HCT116 (cell line): Measurements from ENCODE around the gene PPT2.

Experiments used
- CEBPB ChIP-seq: IDR thresholded peaks from 2 replicates; pipeline ENCODE4 v1.6.1; 2012; ENCODE audit warnings: low read depth
- CTCF ChIP-seq, 3 experiments: fragments of 200-600 bp in 1 of 3; sonication (generic) in 1 of 3; IDR thresholded peaks in 2 of 3; conservative IDR thresholded peaks in 1 of 3; 2 replicates each; pipeline ENCODE4 v1.5.1; 2012 to 2017; ENCODE audit warnings: low read depth in 2 of 3, low read length in 2 of 3, antibody characterized with exemption in 1 of 3, borderline replicate concordance in 1 of 3, control low read depth in 1 of 3, mild to moderate bottlenecking in 1 of 3, mixed read lengths in 1 of 3, mixed run types in 1 of 3, moderate library complexity in 1 of 3; ENCODE audit not compliant: insufficient read depth in 1 of 3
- EZH2 ChIP-seq: fragments of 200-600 bp; sonication (generic); IDR thresholded peaks from 2 replicates; pipeline ENCODE4 v1.6.1; 2017; ENCODE audit warnings: antibody characterized with exemption, mixed run types
- EZH2phosphoT487 ChIP-seq: fragments of 200-600 bp; IDR thresholded peaks from 2 replicates; pipeline ENCODE4 v1.6.1; 2018; ENCODE audit warnings: antibody characterized with exemption, borderline replicate concordance
- FOSL1 ChIP-seq: IDR thresholded peaks from 2 replicates; pipeline ENCODE4 v1.6.1; 2012; ENCODE audit warnings: low read depth
- JUND ChIP-seq: IDR thresholded peaks from 2 replicates; pipeline ENCODE4 v1.6.1; 2012
- MAX ChIP-seq: IDR thresholded peaks from 2 replicates; pipeline ENCODE4 v1.6.1; 2012
- POLR2A ChIP-seq: IDR thresholded peaks from 2 replicates; pipeline ENCODE4 v1.7.0; 2011; ENCODE audit warnings: borderline replicate concordance; ENCODE audit not compliant: insufficient read depth, insufficient read length; ENCODE audit errors: extremely low read depth
- POLR2AphosphoS5 ChIP-seq: IDR thresholded peaks from 2 replicates; pipeline ENCODE4 v1.6.1; 2011; ENCODE audit warnings: mild to moderate bottlenecking, low read depth, low read length, moderate library complexity
- RAD21 ChIP-seq: IDR thresholded peaks from 2 replicates; pipeline ENCODE4 v1.6.1; 2012; ENCODE audit warnings: low read depth, mild to moderate bottlenecking
- SP1 ChIP-seq: IDR thresholded peaks from 2 replicates; pipeline ENCODE4 v1.6.1; 2012; ENCODE audit warnings: low read depth
- TCF7L2 ChIP-seq: IDR thresholded peaks from 2 replicates; pipeline ENCODE4 v1.7.0; 2011; ENCODE audit warnings: borderline replicate concordance, inconsistent platforms; ENCODE audit not compliant: insufficient read depth, insufficient read length; ENCODE audit errors: extremely low read depth
- YY1 ChIP-seq: IDR thresholded peaks from 2 replicates; pipeline ENCODE4 v1.6.1; 2011; ENCODE audit warnings: low read length, low read depth, moderate library complexity, mild to moderate bottlenecking; ENCODE audit not compliant: insufficient replicate concordance; ENCODE audit errors: extremely low read depth
- TF ChIP-seq, protein P1 (sequence below): IDR thresholded peaks from 2 replicates; pipeline ENCODE4 v1.6.1; 2012; ENCODE audit warnings: low read depth

- TF ChIP-seq CTCF (IDR thresholded peaks at IDR 0.05 in 2 of 3, conservative IDR thresholded peaks at IDR 0.05 in 1 of 3; ENCODE audit: borderline replicate concordance in 1 of 3, insufficient read depth in 1 of 3, low read depth in 2 of 3, low read length in 2 of 3) = no peak
- TF ChIP-seq RAD21 = no peak
- TF ChIP-seq EZH2 = no peak
- TF ChIP-seq CEBPB = no peak
- TF ChIP-seq MAX = no peak
- no peak for TF ChIP-seq POLR2A
- TF ChIP-seq FOSL1 = no peak
- no peak for TF ChIP-seq YY1
- no peak for TF ChIP-seq POLR2AphosphoS5
- TF ChIP-seq SP1 = no peak
- no peak for TF ChIP-seq JUND
- TF ChIP-seq EZH2phosphoT487 = no peak
- TF ChIP-seq, protein P1, sequence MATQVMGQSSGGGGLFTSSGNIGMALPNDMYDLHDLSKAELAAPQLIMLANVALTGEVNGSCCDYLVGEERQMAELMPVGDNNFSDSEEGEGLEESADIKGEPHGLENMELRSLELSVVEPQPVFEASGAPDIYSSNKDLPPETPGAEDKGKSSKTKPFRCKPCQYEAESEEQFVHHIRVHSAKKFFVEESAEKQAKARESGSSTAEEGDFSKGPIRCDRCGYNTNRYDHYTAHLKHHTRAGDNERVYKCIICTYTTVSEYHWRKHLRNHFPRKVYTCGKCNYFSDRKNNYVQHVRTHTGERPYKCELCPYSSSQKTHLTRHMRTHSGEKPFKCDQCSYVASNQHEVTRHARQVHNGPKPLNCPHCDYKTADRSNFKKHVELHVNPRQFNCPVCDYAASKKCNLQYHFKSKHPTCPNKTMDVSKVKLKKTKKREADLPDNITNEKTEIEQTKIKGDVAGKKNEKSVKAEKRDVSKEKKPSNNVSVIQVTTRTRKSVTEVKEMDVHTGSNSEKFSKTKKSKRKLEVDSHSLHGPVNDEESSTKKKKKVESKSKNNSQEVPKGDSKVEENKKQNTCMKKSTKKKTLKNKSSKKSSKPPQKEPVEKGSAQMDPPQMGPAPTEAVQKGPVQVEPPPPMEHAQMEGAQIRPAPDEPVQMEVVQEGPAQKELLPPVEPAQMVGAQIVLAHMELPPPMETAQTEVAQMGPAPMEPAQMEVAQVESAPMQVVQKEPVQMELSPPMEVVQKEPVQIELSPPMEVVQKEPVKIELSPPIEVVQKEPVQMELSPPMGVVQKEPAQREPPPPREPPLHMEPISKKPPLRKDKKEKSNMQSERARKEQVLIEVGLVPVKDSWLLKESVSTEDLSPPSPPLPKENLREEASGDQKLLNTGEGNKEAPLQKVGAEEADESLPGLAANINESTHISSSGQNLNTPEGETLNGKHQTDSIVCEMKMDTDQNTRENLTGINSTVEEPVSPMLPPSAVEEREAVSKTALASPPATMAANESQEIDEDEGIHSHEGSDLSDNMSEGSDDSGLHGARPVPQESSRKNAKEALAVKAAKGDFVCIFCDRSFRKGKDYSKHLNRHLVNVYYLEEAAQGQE = no peak
- no peak for TF ChIP-seq TCF7L2
Observed at GRCh38 chr6:32187009-32187709, 33.2 kb downstream of the PPT2 start.
